PC-9 (cell line): ENCODE measurements around the gene ELN. TPM values are rescaled to one million over a fixed set of nuclear protein-coding genes. Genes with fewer than 3 reads are reported as not detected.

Source experiments
- BruUV-seq: library from RNA; stranded (reverse); fragments of 400-500 nt; replicated peaks from 2 replicates; lab custom pipeline; 2021; lab: Mats Ljungman, UMichigan
- CTCF ChIA-PET: fragments of 300-600 bp; sonication (Branson Sonifier 250); formaldehyde crosslinking; loops from one replicate; lab custom pipeline; 2022; ENCODE audit warnings: antibody characterized with exemption; lab: Charles Lee
- POLR2A ChIA-PET: fragments of 300-600 bp; sonication (Branson Sonifier 250); formaldehyde crosslinking; loops from one replicate; lab custom pipeline; 2022; ENCODE audit warnings: antibody characterized with exemption; ENCODE audit not compliant: unreplicated experiment; lab: Charles Lee
- DNase-seq, 2 experiments: peaks; one replicate each; pipeline versions ENCODE4 v3.0.0 to v3.0.0-alpha.2; 2015 to 2022; ENCODE audit warnings: mixed read lengths in 1 of 2
- H2AFZ ChIP-seq: fragments of 200-600 bp; sonication (generic); 2 replicates; pipeline ENCODE4 v1.8.1; 2017; ENCODE audit warnings: antibody characterized with exemption
- H3F3A ChIP-seq: fragments of 200-600 bp; sonication (generic); 2 replicates; pipeline ENCODE4 v1.8.1; 2017; ENCODE audit warnings: antibody characterized with exemption, mild to moderate bottlenecking, low read depth; ENCODE audit not compliant: insufficient read depth
- H3K27ac ChIP-seq: fragments of 200-600 bp; sonication (generic); 2 replicates; pipeline ENCODE4 v1.6.1; 2016; ENCODE audit warnings: mixed run types
- H3K27me3 ChIP-seq: fragments of 200-600 bp; sonication (generic); 2 replicates; pipeline ENCODE4 v1.6.1; 2016; ENCODE audit warnings: low read depth, mixed run types; ENCODE audit not compliant: insufficient read depth
- H3K36me3 ChIP-seq: fragments of 200-600 bp; sonication (generic); 2 replicates; pipeline ENCODE4 v1.6.1; 2016; ENCODE audit warnings: low read depth, mixed run types
- H3K4me1 ChIP-seq: fragments of 200-600 bp; sonication (generic); replicated peaks from 2 replicates; pipeline ENCODE4 v1.6.1; 2016; ENCODE audit warnings: mixed run types; ENCODE audit not compliant: insufficient read depth
- H3K4me2 ChIP-seq: fragments of 200-600 bp; sonication (generic); 2 replicates; pipeline ENCODE4 v1.6.1; 2017; ENCODE audit warnings: mixed run types
- H3K4me3 ChIP-seq: fragments of 200-600 bp; sonication (generic); 2 replicates; pipeline ENCODE4 v1.6.1; 2016; ENCODE audit warnings: mixed run types
- H3K79me2 ChIP-seq: fragments of 200-600 bp; sonication (generic); 2 replicates; pipeline ENCODE4 v1.6.1; 2017; ENCODE audit warnings: low read depth, mixed run types
- H3K9me2 ChIP-seq: fragments of 200-600 bp; sonication (generic); 2 replicates; pipeline ENCODE4 v1.8.1; 2017; ENCODE audit warnings: mild to moderate bottlenecking; ENCODE audit not compliant: insufficient read depth
- H3K9me3 ChIP-seq: fragments of 200-600 bp; sonication (generic); 2 replicates; pipeline ENCODE4 v1.8.1; 2016; ENCODE audit warnings: low read depth; ENCODE audit not compliant: insufficient read depth
- H4K20me1 ChIP-seq: fragments of 200-600 bp; sonication (generic); 2 replicates; pipeline ENCODE4 v1.8.1; 2017; ENCODE audit not compliant: insufficient read depth
- CTCF ChIP-seq: fragments of 200-600 bp; sonication (generic); conservative IDR thresholded peaks from 2 replicates; pipeline ENCODE4 v1.6.1; 2017; ENCODE audit warnings: mixed run types, antibody characterized with exemption, mild to moderate bottlenecking, moderate library complexity
- EZH2 ChIP-seq: fragments of 200-600 bp; sonication (generic); IDR thresholded peaks from 2 replicates; pipeline ENCODE4 v1.8.0; 2017; ENCODE audit warnings: antibody characterized with exemption, low read depth
- intact Hi-C: fragments of 100-400 bp; cut with micrococcal nuclease; formaldehyde crosslinking; loops from one replicate; pipeline ENCODE4 v1.10.0; 2022; ENCODE audit not compliant: unreplicated experiment
- total RNA-seq: library from RNA; stranded (reverse); gene quantifications from 2 replicates; pipeline ENCODE4 v1.2.3, GENCODE V29; 2021

Gene ELN
- total RNA-seq, 1 experiment from 2014 or later: 0.11 TPM

- Histone ChIP-seq H3K9me3 (no peaks in the 10 kb centered on the region), H3K4me3 (no peak overlapping the region), H3K79me2 (no peaks in the 10 kb centered on the region), H3K4me1 (peaks cover 17% of the 10 kb centered on the region), H3K36me3 (no peaks in the 10 kb centered on the region), H3K27ac (no peak overlapping the region), H2AFZ (no peak overlapping the region), H4K20me1 (no peaks in the 10 kb centered on the region), H3K27me3 (0 out of 2 replicates have a peak, but pooled peaks cover 2% of the 10 kb centered on the region), H3K4me2 (no peak overlapping the region; the same call in 1 of the 2 replicates), H3K9me2 (no peaks in the 10 kb centered on the region), H3F3A (peaks cover 6% of the 10 kb centered on the region; the same call in 1 of the 2 replicates)
- intact Hi-C loops: no loop called here
- TSS peak; percentile 69 for BruUV-seq
- no peak for TF ChIP-seq EZH2
- no peak for TF ChIP-seq CTCF
- ChIA-PET CTCF (interaction anchor here (0.7 to 1.1 kb wide), 2 partner anchors 12 to 502 kb away, joined by 3 to 4 read pairs; no protein-coding TSS in a partner anchor), POLR2A (interaction anchor here (0.6 kb wide), 1 partner anchor 183 kb away, joined by 4 read pairs; no protein-coding TSS in a partner anchor)
- DNase-seq: peak; percentile 64 to 90
Observed at GRCh38 chr7:74061840-74062539, 34.0 kb downstream of the ELN start.

- no peaks in the 10 kb centered on the region for H3K9me3 ChIP-seq
- no peak for DNase-seq
- H3K79me2 ChIP-seq: no peaks in the 10 kb centered on the region
- no peak overlapping the region for H2AFZ ChIP-seq
- H3K4me2 ChIP-seq: no peak overlapping the region
- BruUV-seq: no TSS peak
- peaks cover 6% of the 10 kb centered on the region; the same call in 1 of the 2 replicates for H3F3A ChIP-seq
- POLR2A ChIA-PET: no interaction called here
- no peaks in the 10 kb centered on the region for H3K36me3 ChIP-seq
- no peak overlapping the region for H3K4me3 ChIP-seq
- CTCF ChIA-PET: no interaction called here
- H3K27ac ChIP-seq: no peak overlapping the region
- intact Hi-C loops: no loop called here
- no peaks in the 10 kb centered on the region for H3K9me2 ChIP-seq
- H4K20me1 ChIP-seq: no peaks in the 10 kb centered on the region
- peaks cover 17% of the 10 kb centered on the region for H3K4me1 ChIP-seq
- TF ChIP-seq CTCF (no peak), EZH2 (no peak)
- no peaks in the 10 kb centered on the region for H3K27me3 ChIP-seq
Observed at GRCh38 chr7:74063223-74063641, 35.3 kb downstream of the ELN start.

- Histone ChIP-seq H3K4me3 (no peak overlapping the region), H3K9me2 (no peaks in the 10 kb centered on the region), H3K79me2 (no peaks in the 10 kb centered on the region), H3K4me2 (no peak overlapping the region), H3F3A (peaks cover 6% of the 10 kb centered on the region; the same call in 1 of the 2 replicates), H3K4me1 (peaks cover 17% of the 10 kb centered on the region), H3K27ac (no peak overlapping the region), H3K36me3 (no peaks in the 10 kb centered on the region), H4K20me1 (no peaks in the 10 kb centered on the region), H3K27me3 (no peaks in the 10 kb centered on the region), H2AFZ (no peak overlapping the region), H3K9me3 (no peaks in the 10 kb centered on the region)
- ChIA-PET POLR2A (no interaction called here), CTCF (no interaction called here)
- TF ChIP-seq CTCF (no peak), EZH2 (no peak)
- DNase-seq: no peak
- intact Hi-C loops: no loop called here
- no TSS peak for BruUV-seq
Observed at GRCh38 chr7:74063646-74064045, 35.7 kb downstream of the ELN start.
